Coronary artery (tissue), 2 donors: ENCODE data around the gene NFATC2.

Source experiments
- DNase-seq: peaks from one replicate; pipeline ENCODE4 v3.0.0-alpha.2; 2017; ENCODE audit warnings: low spot score
- H3K27ac ChIP-seq, 2 donors: fragments of 200-600 bp; sonication (generic); one replicate each; pipeline ENCODE4 v1.5.1; 2016 to 2019
- H3K4me3 ChIP-seq: fragments of 200-600 bp; sonication (generic); 2 replicates; pipeline ENCODE4 v1.5.1; 2016; ENCODE audit warnings: mild to moderate bottlenecking, moderate library complexity
- TF ChIP-seq, protein P1 (sequence below): fragments of 200-600 bp; sonication (generic); IDR thresholded peaks from one replicate; pipeline ENCODE4 v1.5.1; 2019; ENCODE audit warnings: antibody characterized with exemption

NFATC2 gene

DNA sequence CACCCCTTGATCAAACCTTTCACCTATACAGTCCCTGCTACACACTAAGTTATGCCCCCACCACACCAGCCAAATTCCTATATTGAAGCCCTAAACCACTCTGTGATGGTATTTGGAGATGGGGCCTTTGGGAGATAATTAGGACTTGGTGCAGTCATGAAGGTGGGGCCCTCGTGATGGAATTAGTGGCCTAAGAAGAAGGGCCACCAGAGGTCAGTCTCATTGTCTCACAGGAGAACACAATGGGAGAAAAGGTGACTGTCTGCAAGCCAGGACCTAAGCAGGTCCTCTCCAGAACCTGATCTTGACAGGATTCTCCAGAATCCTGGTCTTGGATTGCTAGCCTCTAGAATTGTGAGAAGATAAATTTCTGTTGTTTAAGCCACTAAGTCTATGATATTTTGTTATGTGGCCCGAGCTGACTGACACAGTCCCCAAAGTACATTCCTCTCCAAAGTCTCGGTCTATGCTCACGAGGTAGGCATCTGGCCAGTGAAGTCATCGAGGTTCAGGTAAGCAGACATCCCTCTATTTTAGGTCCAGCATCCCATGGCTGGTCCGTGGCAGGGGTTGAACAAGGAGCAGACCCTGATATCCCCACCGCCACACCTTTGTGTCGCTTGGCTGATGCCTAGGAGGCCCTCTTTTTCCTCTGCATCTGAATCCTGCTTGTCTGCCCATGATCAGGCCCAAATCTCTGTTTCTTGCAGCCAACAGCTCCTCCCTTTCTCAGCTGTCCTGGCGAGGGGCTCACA, 138.9 kb downstream of the NFATC2 start:
- TF ChIP-seq, protein P1, sequence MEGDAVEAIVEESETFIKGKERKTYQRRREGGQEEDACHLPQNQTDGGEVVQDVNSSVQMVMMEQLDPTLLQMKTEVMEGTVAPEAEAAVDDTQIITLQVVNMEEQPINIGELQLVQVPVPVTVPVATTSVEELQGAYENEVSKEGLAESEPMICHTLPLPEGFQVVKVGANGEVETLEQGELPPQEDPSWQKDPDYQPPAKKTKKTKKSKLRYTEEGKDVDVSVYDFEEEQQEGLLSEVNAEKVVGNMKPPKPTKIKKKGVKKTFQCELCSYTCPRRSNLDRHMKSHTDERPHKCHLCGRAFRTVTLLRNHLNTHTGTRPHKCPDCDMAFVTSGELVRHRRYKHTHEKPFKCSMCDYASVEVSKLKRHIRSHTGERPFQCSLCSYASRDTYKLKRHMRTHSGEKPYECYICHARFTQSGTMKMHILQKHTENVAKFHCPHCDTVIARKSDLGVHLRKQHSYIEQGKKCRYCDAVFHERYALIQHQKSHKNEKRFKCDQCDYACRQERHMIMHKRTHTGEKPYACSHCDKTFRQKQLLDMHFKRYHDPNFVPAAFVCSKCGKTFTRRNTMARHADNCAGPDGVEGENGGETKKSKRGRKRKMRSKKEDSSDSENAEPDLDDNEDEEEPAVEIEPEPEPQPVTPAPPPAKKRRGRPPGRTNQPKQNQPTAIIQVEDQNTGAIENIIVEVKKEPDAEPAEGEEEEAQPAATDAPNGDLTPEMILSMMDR: no peak
- no peak overlapping the region for H3K4me3 ChIP-seq
- no peak for DNase-seq
- no peak overlapping the region for H3K27ac ChIP-seq

DNA sequence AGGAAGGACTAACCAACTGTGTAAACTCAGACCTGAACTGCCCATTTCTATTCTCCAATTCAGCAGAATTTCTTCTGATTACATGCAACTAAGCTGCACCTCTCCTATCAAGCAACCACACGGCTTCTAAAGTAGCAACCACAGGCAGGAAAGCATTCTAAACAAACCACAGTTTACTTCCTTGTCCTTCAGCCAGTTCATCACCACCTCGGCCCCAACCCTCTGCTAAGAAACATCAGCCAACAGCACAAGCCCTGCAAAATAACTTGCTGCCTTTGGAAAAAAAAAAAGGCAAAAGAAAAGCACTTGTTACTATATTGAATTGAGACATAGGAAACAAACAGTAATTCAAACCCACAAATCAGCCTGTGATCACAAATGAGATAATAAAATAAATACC, 140.3 kb downstream of the NFATC2 start:
- no peak overlapping the region for H3K4me3 ChIP-seq
- H3K27ac ChIP-seq: no peak overlapping the region
- TF ChIP-seq, protein P1: no peak
- no peak for DNase-seq

DNA sequence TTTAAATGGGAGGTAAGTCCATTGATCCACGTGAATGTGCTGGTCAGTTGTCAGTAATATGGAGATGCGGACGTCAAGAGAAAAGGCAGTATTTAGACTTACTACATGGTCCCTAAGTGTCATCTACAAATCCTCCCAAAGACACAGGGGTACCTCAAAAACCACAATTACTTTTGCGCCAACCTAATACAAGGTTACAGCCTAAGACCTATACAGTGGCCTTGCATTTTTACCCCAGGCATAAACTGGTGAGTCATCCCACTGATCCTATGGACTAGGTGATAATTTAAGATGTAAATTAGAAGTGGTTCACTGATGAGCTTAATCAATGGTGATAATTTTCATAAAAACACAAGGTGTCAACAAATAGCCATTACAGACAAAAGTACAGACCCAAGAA, 141.0 kb downstream of the NFATC2 start:
- no peak overlapping the region for H3K4me3 ChIP-seq
- TF ChIP-seq, protein P1: no peak
- no peak for DNase-seq
- no peak overlapping the region for H3K27ac ChIP-seq

DNA sequence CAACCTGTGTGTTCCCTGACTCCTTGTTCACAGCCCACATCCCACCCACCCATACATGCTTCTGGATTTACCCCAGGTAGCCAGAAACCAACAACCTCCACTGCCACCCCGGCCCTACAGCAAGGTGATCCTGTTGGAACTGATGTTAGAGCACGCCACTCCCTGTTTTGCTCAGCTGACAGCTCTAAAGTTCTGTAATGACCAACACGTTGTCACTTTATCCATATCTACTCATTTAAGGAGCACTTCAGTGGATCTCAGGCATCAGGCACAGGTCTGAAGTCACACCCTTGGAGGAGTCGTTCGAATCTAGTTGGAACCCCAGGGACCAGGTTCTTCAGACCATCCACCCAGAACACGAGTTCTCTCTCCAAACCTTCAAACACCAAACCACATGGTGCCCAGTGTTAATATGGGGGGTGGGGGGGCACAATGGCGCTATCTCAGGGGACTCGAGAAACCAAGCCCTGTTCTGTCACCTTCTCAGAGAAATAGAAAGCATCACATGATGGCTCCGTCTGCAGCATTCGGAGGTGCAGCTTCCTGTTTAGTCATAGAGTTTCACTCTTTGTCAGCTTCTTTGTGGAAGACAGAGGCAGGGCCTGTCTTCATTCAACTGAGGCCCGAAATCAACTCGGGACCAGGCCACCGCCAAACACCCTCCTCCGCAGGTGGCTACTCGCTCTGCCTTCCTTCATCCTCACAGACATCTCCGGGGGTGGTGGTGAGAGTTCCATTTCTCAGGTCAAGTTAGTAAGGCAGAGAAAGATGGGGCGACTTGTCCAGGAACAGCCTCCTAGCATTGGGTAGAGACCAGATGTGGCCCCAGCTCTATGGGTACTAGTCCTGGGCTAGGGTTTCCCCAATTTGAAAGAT, 142.2 kb downstream of the NFATC2 start:
- TF ChIP-seq, protein P1: no peak
- no peak overlapping the region for H3K4me3 ChIP-seq
- no peak for DNase-seq
- no peak overlapping the region for H3K27ac ChIP-seq

DNA sequence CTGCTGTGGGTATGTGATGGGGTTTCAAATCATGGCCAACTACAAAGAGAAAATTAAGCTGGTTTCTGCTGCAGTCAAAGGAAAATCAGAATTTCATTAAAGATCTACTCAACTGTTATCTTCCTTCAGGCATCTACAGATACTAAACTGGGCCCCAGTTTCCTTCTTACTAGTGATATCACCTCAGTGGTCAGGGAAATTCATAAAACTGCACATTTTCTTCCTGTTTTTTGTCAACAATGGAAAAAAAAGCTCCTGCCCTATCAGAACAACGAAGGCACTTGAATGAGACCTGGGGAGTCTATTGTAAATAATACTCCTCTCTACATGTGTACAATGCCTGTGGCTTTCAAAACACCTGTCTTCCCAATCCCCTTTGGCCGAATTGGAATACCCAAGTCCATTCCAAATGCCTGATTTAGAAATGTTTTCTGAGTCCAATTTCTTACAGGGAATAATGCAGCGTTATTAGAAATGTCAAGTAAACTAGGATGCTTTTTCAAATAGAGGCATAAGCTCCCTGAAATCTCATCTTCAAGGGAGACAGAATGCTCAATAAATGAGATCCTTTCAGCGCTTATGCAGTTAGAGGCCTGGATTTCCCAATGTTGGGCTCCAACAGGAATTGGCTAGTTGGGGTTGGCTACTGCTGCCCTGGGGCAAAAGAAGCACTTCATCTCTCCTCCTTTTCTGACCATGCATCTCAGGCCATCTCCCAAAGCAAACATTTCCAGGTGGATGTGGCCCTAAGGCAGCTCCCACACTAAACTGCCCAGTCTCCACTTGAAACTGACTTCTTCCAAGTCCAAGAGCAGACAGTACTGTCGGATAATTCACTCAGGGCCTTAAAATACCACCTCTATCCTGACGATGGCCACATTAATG, 143.3 kb downstream of the NFATC2 start:
- TF ChIP-seq, protein P1: no peak
- DNase-seq: no peak
- Histone ChIP-seq H3K27ac (no peak overlapping the region), H3K4me3 (no peak overlapping the region)

DNA sequence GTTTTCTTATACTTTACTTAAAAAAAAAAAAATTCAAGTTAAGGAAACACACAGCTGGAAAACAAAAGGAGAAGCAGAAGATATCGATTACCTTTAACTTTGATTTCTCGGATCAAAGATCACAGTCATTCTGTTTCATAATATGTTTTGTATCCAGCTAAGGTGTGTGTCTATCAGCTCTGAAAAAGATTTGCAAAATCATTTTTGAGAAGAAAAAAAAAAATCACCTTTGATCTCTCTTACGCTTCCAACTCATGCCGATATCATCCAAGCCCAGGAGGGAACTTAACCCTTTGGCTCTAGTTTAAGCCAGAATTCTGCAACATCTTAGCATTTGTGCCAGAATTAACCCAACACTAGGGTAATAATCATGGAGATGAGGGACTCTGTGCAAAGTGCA, 144.0 kb downstream of the NFATC2 start:
- no peak for DNase-seq
- no peak overlapping the region for H3K27ac ChIP-seq
- TF ChIP-seq, protein P1: no peak

More for the DNA sequence above, 144.0 kb downstream of the NFATC2 start:
- no peak overlapping the region for H3K4me3 ChIP-seq
